ENCODE measurements around the gene CCDC47.
"Not testable (repeated sequence)": the region's sequence is repeated elsewhere in the genome, so short reads cannot be mapped to it uniquely, and the experiment has no call there.

CCDC47 gene

GRCh38 chr17:63800783-63801182, 27.4 kb upstream of the CCDC47 start:
- peaks cover 4% of the 10 kb centered on the region; the same call in 1 of the 2 replicates for H3K79me2 ChIP-seq (ENCODE audit: insufficient read depth, low read depth)
- no peak overlapping the region for H3K27ac ChIP-seq
- H3K4me1 ChIP-seq (ENCODE audit: low read depth, poor library complexity, severe bottlenecking) = no peaks in the 10 kb centered on the region
- peaks cover 30% of the 10 kb centered on the region; the same call in 1 of the 2 replicates for H3K36me3 ChIP-seq (ENCODE audit: insufficient read depth)
- H3K27me3 ChIP-seq (ENCODE audit: insufficient read depth, low read depth) = no peaks in the 10 kb centered on the region
- H3K4me3 ChIP-seq (IDR thresholded peaks at IDR 0.05; ENCODE audit: insufficient read depth, low read depth, low read length) = no peak overlapping the region
- no peaks in the 10 kb centered on the region for H4K20me1 ChIP-seq (ENCODE audit: insufficient read depth)
- no peak overlapping the region for H3K4me2 ChIP-seq
- no peak overlapping the region for H2AFZ ChIP-seq (ENCODE audit: low read depth)
- TF ChIP-seq, protein P1, sequence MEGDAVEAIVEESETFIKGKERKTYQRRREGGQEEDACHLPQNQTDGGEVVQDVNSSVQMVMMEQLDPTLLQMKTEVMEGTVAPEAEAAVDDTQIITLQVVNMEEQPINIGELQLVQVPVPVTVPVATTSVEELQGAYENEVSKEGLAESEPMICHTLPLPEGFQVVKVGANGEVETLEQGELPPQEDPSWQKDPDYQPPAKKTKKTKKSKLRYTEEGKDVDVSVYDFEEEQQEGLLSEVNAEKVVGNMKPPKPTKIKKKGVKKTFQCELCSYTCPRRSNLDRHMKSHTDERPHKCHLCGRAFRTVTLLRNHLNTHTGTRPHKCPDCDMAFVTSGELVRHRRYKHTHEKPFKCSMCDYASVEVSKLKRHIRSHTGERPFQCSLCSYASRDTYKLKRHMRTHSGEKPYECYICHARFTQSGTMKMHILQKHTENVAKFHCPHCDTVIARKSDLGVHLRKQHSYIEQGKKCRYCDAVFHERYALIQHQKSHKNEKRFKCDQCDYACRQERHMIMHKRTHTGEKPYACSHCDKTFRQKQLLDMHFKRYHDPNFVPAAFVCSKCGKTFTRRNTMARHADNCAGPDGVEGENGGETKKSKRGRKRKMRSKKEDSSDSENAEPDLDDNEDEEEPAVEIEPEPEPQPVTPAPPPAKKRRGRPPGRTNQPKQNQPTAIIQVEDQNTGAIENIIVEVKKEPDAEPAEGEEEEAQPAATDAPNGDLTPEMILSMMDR (conservative IDR thresholded peaks at IDR 0.05; ENCODE audit: low read depth, low read length) = no peak
- H3K9ac ChIP-seq = no peak overlapping the region

GRCh38 chr17:63798572-63799106, 25.2 kb upstream of the CCDC47 start:
- Histone ChIP-seq H3K27ac (no peak overlapping the region), H3K4me3 (IDR thresholded peaks at IDR 0.05; ENCODE audit: insufficient read depth, low read depth, low read length) (no peak overlapping the region), H2AFZ (ENCODE audit: low read depth) (no peak overlapping the region), H3K27me3 (ENCODE audit: insufficient read depth, low read depth) (no peaks in the 10 kb centered on the region), H3K36me3 (ENCODE audit: insufficient read depth) (peaks cover 25% of the 10 kb centered on the region; the same call in 1 of the 2 replicates), H3K4me1 (ENCODE audit: low read depth, poor library complexity, severe bottlenecking) (no peaks in the 10 kb centered on the region), H4K20me1 (ENCODE audit: insufficient read depth) (no peaks in the 10 kb centered on the region; the same call in 1 of the 2 replicates), H3K9ac (no peak overlapping the region), H3K4me2 (no peak overlapping the region), H3K79me2 (ENCODE audit: insufficient read depth, low read depth) (peaks cover 12% of the 10 kb centered on the region; the same call in 1 of the 2 replicates)
- TF ChIP-seq, protein P1 (conservative IDR thresholded peaks at IDR 0.05; ENCODE audit: low read depth, low read length) = no peak

DNA sequence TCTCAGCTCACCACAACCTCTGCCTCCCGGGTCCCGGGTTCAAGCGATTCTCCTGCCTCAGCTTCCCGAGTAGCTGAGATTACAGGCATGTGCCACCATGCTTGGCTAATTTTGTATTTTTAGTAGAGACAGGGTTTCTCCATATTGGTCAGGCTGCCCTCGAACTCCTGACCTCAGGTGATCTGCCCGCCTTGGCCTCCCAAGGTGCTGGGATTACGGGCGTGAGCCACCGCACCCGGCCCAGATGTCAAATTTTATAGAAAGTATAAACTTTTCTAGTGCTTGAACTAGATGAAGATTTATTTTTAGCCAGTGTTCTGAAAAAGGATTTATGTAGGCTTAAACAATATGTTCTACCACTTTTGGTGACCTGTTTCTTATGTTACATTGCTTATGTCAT, 23.0 kb upstream of the CCDC47 start:
- not testable (repeated sequence) for H3K9ac ChIP-seq; H2AFZ ChIP-seq (ENCODE audit: low read depth); H3K4me3 ChIP-seq (IDR thresholded peaks at IDR 0.05; ENCODE audit: insufficient read depth, low read depth, low read length); H3K4me2 ChIP-seq; H3K27me3 ChIP-seq (ENCODE audit: insufficient read depth, low read depth); H3K27ac ChIP-seq; H4K20me1 ChIP-seq (ENCODE audit: insufficient read depth); H3K4me1 ChIP-seq (ENCODE audit: low read depth, poor library complexity, severe bottlenecking)
- H3K79me2 ChIP-seq (ENCODE audit: insufficient read depth, low read depth) = peaks cover 24% of the 10 kb centered on the region; the same call in 1 of the 2 replicates
- peaks cover 36% of the 10 kb centered on the region; the same call in 1 of the 2 replicates for H3K36me3 ChIP-seq (ENCODE audit: insufficient read depth)

- TF ChIP-seq, protein P1 (conservative IDR thresholded peaks at IDR 0.05; ENCODE audit: low read depth, low read length) = no peak
- Histone ChIP-seq H3K27ac (no peak overlapping the region), H4K20me1 (ENCODE audit: insufficient read depth) (peaks cover 4% of the 10 kb centered on the region), H3K79me2 (ENCODE audit: insufficient read depth, low read depth) (peaks cover 63% of the 10 kb centered on the region; the same call in 1 of the 2 replicates), H3K9ac (no peak overlapping the region), H3K4me3 (IDR thresholded peaks at IDR 0.05; ENCODE audit: insufficient read depth, low read depth, low read length) (no peak overlapping the region), H2AFZ (ENCODE audit: low read depth) (no peak overlapping the region), H3K27me3 (ENCODE audit: insufficient read depth, low read depth) (no peaks in the 10 kb centered on the region), H3K36me3 (ENCODE audit: insufficient read depth) (peaks cover 27% of the 10 kb centered on the region; the same call in 1 of the 2 replicates), H3K4me1 (ENCODE audit: low read depth, poor library complexity, severe bottlenecking) (peaks cover 5% of the 10 kb centered on the region), H3K4me2 (no peak overlapping the region)
Measured at GRCh38 chr17:63792055-63792729, 18.8 kb upstream of the CCDC47 start.

GRCh38 chr17:63790057-63790456, 16.7 kb upstream of the CCDC47 start:
- Histone ChIP-seq H4K20me1 (ENCODE audit: insufficient read depth) (peaks cover 4% of the 10 kb centered on the region), H3K4me1 (ENCODE audit: low read depth, poor library complexity, severe bottlenecking) (peaks cover 5% of the 10 kb centered on the region), H3K27me3 (ENCODE audit: insufficient read depth, low read depth) (no peaks in the 10 kb centered on the region), H3K4me2 (no peak overlapping the region), H3K4me3 (IDR thresholded peaks at IDR 0.05; ENCODE audit: insufficient read depth, low read depth, low read length) (no peak overlapping the region), H3K9ac (no peak overlapping the region), H3K36me3 (ENCODE audit: insufficient read depth) (peaks cover 32% of the 10 kb centered on the region; the same call in 1 of the 2 replicates), H3K27ac (no peak overlapping the region), H2AFZ (ENCODE audit: low read depth) (no peak overlapping the region), H3K79me2 (ENCODE audit: insufficient read depth, low read depth) (peaks cover 78% of the 10 kb centered on the region; the same call in 1 of the 2 replicates)
- TF ChIP-seq, protein P1 (conservative IDR thresholded peaks at IDR 0.05; ENCODE audit: low read depth, low read length) = no peak
